ENCODE data around the gene STON2.

The STON2 gene

DNA sequence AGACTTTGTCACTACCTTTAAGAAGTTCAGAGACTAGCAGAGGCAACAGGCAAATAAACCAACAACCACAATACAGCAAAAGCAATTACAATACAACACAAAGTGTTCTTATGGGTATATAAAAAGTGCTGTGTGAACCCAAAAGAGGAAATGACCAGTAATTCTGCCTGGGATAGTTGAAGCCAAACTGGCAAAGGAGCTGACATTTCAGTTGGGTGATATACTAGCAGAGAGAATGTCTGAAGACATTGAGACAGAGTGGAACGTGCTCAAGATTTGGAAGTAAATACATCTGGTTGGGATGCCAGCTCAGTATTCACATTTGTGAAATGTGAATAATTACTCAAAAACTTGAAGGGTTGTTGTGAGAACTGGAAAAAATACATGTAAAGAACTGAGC lies 98.8 kb downstream of the STON2 start:
- DNase-seq: no peak

DNA sequence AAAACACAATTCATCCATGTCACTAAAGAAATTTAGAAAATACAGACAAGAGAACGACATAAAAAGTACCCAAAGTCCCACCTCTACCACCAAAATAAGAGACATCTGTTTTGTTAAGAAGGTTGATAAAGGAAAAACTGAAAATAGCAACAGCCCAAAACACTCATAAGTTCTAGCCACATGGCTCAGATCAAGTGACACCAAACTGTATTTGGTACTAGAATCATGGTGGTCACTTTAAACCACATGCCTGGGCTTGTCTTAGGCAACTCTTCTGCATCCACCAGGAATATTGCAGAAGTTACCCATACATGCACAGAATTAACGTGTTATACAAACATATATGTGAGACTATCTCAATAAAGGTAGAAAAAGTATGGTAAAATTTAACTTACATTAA lies 101.2 kb downstream of the STON2 start:
- DNase-seq: no peak

DNA sequence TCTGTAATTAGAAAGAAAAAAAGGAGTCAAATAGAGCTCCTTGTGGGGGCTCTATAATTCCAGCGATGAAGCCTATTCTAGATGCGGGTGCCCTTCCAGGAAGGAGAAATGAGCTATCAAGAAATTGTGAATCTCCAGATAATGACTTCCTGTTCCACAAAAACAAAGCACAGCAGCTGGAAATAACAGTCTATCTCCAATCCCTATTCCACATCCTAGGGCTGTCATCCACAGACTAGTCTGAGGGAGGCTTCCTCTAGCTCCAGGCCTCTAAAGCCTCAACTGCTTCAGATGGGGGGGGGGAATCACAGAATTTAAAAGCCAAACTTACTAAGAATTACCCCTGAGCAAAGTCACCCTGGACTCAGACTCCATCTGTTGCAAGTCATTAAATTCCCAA lies 102.0 kb downstream of the STON2 start:
- DNase-seq: no peak

DNA sequence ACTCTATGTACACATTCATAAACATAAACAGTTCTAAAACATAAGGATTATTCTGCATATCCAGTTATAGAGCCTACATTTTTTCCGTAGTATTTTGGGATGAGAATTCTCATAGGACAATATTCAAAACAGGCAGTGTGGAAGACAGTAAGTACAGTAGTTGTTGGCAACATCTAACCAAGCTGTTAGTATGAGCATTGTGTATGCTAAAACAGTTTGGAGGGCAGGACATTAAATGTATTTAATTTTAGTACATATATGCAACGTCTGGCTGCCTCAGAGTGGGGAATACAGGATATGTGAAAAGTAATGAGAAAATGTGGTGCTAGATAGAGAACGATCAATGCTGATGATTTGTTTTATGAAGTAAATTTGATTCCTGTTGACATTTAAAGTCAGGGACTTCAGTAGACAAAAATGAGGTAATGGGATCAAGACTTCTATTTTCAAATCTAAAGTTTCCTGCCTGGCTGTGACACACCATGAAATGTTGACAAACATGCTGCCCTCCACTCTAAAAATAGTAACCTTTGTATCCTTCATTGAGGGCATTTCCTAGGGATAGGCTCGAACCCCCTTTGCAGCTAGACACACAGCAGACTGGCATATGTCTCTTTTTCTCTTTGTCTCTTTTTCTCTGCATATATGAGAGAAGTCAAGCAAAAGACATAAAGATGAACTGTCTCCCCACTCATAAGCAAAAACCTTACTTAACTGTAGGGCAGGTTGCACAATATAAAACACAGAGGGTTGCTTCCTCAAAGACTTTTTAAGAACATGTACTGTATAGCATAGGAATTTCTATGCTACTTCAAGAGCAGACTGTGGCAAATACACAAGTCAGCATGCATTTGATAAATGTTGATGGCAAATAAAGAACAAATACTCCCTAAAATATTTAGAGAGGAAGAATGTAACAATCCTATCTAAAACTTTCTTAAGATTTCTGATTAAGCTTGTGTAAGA lies 103.9 kb downstream of the STON2 start:
- peak; percentile 2 for DNase-seq

DNA sequence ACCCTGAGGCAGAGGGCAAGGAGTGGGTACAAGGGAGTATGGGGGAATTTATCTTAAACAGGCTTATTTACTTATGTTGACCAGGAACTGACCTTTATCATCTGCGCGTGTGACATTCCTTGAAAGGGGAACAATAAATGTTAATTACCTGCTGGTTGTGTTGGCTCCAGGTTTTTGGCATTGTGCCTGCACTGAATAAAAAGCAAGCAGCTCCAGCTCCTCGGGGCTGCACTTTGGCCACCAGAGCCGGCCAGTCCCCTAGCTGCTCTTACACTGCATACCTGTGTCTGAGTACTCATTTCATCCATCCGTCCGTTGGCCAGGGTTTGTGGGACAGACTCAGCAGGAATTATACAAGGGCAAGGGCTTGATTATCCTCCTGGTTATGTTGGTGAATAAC lies 110.6 kb downstream of the STON2 start:
- no peak for DNase-seq

DNA sequence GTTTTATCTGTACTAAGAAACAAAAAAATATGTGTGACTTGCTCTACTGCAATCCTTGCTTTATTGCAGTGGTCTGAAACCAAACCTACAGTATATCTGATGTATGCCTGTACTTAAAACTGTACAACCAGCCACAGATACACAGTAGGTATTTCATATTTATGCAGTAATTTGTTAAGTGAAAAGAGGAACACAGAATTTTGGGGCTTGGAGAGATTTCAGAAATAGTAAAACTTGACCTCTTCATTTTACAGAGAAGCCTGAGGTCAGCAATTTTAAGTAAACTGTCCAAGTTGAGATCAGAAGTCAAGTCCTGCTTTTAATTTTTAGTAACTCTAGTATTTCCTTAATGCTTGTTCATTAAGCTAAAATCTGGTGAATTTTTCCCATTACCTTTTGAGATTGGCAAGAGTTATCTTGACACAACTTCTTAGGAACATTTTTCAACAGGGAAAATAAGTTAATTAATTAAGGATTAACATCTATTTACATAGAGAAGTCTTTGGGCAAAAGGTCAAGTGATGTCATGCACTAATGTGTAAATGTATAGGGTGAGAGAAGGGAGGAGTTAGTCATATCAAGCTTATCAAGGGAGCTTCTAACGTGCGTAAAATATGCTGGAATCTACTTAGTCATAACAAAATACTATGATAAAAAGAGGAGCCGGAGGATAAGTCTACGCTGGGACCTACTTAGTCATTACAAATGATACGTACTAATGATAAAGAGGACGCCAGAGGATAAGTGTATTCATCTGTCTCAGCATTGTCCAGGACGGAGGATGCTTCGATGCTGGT lies 113.4 kb downstream of the STON2 start:
- DNase-seq: no peak

DNA sequence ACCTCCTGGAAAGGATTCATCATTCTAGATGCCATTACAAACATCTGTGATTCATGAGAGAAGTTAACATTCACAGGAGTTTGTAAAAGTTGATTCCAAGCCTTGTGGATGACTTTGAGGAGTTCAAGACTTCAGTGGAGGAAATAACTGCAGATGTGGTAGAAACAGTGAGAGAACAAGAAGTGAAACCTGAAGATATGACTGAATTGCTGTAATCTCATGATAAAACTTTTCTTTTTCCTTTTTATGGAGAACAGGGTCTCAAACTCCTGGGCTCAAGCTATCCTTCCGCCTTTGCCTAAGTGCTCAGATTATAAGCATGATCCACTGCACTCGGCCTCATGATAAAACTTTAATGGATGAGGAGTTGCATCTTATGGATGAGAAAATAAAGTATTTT lies 114.9 kb downstream of the STON2 start:
- DNase-seq: no peak

DNA sequence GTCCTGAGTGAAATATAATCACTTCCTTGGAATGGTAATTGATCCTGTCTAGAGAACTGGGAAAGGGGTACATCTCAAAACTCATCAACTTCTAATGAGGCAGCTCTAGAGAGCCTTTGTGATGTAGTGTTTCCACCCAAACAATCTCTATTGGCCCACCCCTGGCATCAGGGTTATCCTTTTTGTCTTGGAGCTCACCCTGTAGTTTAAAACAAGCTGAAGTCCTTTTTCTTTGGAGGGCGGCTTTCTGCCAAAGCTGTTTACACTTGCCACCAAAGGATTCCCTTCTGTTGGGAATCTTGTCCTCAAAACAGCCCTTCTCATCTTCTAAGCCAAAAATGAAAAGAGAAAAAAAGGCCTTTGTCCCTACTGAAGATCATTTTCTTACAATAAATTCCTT lies 118.8 kb downstream of the STON2 start:
- no peak for DNase-seq

DNA sequence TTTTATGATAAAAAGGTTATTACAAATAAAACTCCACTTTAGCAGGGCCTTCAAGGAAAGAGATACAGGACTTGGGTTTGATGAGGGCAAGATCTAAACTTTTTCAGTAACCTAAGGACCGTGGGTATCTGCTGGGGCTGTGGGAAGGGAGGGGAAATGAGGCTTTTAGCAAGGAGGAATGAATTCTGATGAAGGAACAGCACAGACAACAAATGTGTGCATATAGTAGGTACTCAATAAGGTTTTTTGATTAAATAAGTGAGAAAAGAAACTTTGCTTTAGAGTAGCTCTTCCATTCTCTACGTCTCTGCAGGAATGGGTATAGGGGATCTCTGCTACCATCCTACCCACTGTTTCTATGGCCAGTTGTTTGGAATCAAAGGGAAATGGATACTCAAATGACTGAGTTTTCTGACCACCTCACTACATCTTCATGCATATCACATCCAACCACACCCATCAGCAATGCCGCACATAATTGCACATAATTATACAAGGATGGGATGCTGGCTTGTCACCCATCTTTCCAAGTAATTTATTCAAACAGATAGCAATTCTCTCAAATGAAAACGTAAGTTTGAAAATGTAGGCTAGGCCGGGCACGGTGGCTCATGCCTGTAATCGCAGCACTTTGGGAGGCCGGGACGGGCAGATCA lies 119.9 kb downstream of the STON2 start:
- no peak for DNase-seq

DNA sequence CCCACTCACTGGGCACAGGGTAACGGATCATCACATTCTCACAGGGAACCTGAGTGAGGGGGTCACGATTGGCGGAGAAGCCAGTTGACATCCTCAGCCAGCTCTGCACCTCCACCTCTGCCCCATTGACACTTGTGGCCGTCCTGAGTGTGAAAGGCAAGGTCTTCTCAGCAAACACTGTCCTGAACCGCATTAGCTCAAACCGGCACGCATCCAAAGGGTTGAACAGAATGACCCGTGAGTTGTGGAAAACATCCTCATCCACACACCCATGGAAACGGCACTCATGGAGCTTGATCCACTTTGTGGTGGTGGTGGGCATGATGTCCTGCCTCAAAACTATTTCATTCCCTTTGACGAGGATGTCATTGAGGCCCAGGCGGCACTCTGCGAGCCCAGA lies 123.0 kb downstream of the STON2 start:
- DNase-seq: no peak

DNA sequence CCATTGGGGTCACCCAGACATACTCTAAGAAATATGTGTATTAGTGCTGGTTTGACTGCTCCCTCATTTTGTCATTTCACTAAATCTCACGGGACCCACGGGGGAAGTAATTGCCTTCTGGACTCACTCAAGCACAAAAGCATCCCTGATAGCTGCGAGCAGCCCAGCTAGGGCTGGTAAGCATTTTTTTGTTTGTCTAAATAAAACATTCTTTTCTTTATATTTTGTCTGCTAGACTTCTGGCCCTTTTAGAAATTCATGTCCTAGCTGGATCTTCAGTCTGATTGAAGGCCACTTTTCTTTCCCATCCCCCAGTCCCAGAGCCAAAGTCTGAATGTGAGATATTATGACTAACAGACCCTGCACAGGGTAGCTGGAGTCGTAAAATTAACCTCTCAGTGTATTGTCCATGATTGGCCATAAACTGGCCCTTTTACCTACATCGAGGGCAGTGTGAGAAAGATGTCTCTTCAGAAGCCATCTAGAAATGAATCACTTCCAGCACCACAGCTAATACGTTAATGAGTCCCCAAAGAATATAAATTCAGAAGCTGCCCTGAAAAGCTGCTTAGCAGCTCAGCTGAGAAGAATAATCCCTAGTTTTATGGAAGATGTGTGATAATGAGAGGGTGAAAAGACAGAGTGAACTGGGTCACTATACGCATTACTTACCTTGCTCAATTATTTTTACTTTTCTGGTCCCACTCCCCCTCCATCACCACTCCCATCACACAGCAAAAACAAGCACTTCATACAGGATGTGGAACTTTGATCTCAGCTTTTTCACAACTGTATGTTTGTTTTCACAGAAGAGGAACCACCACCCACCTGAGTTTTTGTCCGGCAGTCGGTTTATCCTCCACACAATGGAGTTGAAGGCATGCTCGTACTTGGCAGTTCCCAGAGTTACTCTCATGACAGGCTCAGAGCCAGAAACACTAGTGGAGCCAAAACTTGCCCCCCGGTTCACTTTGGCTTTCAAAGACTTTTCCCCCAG lies 123.8 kb downstream of the STON2 start:
- DNase-seq: no peak

DNA sequence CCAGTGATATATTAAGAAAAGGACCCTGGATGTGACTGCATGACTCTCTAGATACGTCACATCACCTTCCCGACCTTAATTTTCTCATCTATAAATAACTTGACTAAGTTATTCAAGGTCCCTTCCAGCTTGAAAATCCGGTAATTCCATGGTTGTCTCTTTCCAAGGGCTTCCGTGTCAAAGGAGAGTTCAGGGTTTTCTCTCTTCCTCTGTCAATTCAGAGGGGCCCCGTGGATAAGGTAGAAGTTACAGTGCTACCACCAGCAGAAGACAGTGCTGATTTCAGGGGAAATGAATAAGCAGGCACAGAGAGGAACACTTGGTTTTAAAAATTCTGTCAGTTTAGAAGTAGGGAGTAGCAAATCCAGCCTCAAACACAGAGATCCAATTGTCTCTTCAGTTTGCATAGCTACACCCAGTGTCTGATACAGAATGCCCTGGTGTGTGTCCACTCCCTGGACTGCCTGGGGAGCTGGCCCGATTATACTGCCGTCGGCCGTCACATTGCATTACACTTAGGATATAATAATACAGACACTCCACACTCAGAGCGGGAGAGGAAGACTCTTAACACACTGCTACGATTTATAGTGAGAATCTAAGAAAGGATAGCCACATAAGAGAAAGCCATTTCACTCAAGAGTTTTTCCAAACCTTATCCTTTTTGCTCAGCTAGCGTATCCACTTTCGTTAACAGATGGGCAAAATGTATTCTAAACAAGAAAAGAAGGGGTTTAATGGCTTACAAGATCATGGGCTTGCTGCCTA lies 124.6 kb downstream of the STON2 start:
- DNase-seq: no peak

DNA sequence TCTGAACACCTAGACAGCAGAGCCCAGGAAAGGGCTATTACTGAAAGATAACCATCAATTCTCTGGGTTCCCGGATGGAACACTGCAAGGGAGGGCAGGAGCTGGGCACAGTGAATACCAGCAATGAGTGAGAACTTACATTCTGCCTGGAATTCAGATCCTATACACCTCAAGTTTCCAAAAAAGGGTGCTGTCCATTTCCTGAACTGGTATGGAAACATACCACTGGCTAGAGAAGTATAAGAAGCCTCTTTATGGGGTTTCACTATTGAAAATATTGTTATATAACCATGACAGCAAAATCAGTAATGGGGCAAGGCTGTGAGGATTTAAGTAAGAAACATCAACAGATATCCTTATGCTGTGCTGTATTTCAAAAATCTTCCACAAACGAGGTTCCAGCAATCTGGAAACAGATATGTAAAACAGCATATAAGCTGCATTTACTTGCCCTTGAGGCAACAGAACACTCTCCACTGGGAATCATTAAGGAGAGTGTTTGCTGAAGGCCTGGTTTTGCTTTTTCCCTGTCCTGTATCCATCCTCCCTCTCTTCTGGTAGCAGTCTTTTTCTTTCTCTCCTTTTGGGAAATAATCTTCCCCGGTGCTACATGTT lies 126.1 kb downstream of the STON2 start:
- no peak for DNase-seq

DNA sequence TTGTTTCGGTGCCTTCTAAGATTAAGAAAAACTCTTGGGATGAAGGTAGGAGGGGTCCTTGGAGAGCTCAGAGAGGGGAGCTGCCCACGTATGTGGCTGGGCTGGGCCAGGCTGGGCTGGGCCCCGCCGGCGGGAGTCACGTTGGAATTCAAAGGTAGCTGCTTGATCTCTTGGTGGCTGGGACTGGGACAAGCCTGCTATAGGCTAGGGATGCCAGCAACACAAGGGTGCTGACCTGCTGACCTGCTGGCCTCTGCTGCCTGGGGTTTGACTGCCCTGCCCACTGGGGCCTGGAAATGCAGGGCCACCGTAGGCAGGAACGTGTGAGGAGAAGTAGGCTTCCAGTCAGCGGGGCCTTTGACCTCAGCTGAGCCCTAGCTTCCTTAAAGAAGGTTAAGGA lies 126.6 kb downstream of the STON2 start:
- DNase-seq: no peak

DNA sequence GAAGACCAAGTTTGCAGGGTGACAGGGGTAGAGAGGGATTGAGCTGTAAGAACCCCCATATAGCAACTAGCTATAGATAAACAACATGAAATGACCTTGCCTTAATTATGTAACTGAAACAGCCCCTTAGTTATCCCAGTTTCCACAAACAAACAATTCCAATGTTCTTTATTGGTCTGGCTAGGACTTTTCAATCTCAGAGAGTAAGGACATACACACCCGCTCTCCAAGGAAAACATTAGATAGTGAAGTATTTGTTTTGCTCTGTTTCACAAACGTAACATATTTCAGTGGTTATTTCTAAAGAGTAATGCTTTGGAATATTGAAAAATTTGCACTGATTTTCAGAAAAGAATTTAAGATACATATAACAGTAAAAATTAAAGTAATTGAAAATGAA lies 127.8 kb downstream of the STON2 start:
- DNase-seq: no peak

DNA sequence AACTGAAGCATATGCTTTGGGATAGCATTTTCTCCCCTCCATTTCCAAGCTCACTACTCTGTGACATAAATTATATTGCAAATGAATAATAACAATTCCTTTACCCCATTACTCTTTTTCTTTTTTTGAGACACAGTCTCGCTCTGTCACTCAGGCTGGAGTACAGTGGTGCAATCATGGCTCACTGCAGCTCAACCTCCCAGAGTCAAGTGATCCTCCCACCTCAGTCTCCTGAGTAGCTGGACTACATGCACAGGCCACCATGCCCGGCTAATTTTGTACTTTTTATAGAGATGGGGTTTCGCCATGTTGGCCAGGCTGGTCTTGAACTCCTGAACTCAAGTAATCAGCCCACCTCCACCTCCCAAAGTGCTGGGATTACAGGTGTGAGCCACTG lies 130.1 kb downstream of the STON2 start:
- no peak for DNase-seq

DNA sequence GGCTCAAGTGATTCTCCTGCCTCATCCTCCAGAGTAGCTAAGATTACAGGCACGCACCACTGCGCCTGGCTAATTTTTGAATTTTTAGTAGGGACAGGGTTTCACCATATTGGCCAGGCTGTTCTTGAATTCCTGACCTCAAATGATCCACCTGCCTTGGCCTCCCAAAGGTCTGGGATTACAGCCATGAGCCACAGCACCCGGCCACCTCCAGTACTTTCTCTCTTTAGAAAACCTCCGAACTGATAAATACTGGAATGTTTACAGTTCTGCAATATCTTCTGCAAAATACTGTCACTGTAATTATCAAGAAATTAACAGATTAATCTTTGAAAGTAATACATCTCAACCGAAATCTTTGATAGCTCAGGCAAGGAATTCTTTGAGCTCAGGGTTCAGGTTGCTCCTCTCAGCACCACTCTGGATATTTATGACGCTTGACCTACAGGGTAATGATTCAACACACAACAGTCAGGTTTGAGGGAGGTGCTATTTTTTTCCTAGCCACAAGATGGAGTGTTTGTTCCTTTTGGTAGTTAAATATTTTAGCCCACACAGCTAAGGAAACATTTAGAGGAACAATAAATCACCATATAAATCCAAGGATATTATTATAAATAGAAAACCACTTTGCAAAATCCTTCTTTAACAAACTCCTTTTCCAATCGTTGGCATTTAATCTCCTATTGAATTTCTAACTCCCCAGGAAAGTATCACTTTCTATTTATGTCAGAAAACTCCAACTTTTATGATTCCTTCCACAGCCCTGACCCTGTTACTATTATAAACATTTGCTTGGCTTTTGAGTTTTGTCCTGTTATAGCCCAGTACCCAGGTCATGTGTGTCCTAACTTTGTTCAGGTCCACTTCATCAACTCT lies 130.8 kb downstream of the STON2 start:
- no peak for DNase-seq

DNA sequence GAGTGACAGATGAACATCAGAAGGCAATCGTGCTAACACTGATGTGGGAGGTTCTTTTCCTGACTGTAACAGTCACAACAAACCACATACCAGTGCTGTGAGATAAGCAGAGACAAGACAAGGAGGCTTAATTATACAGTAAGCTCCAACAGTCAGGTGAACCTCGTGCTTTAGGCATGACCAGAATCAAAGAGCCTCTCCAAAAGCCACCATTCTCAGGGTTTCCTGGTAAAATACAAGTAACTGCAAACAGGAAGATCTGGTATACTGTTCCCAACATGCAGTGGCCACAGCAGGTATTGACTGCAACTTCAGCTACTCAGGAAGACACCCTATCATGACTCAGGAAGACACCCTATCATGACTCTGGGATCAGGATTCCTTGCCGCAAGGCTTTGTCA lies 132.1 kb downstream of the STON2 start:
- DNase-seq: no peak

DNA sequence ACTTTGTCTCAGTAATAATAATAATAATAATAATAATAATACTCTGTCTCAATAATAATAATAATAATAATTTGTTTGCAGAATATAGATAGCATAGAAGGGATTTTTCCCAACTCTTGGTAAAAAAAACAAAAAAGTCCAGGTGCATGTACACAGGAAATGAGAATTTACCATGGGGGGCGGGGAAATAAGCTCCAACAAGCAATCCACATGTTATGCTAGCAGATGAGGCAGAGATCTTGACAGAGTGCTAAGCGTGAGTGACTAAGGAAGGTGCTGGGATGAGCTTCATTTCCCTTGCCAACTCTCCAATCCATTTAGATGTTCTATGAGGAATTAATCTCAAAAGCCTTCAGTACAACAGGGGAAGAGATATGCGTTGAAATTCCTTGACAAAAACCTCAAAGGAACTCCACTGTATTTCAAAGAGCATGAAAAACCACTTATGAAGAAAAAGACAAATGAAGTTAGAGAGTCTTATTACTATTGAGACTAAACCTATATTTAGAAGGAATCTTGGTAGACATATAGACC lies 134.4 kb downstream of the STON2 start:
- DNase-seq: no peak

DNA sequence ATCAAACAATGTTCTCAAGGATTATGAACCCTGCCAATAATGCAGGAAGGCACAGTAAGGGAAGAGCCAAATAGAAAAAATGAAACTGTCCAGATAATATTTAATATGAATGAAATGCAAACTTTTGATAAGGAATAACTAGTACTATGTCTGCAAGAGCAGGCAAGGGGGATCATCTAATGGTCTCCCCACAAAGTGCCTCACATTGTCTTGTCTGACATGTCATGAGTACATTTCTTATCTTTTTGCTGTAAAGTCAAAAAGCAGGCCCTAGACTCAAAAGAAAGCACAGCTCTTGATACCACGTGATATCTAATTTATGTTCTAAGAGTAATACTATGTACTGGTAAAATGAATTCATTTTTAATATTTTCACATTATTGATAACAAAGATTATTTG lies 135.5 kb downstream of the STON2 start:
- no peak for DNase-seq
